GM19438 (cell line): ENCODE measurements around the gene TPCN2.

Experiments used
- ATAC-seq: cut with Tn5 transposase; IDR thresholded peaks from one replicate; pipeline ENCODE4 v1.9.1; 2021; ENCODE audit warnings: low read depth; ENCODE audit not compliant: unreplicated experiment

TPCN2 gene

GRCh38 chr11:69010361-69010891, 38.3 kb upstream of the TPCN2 start:
- ATAC-seq, result no peak

GRCh38 chr11:69010964-69011623, 37.6 kb upstream of the TPCN2 start:
- ATAC-seq, result no peak

- no peak for ATAC-seq
Measured at GRCh38 chr11:69011624-69012091, 37.1 kb upstream of the TPCN2 start.

GRCh38 chr11:69012092-69013008, 36.4 kb upstream of the TPCN2 start:
- no peak for ATAC-seq

- no peak for ATAC-seq
Measured at GRCh38 chr11:69013009-69013951, 35.5 kb upstream of the TPCN2 start, which contains the start of gene MRGPRF. TSS of gene MRGPRF (minus strand) at chr11:69013246. CDS start at chr11:69009901, 3,345 bp downstream.

- ATAC-seq, result no peak
Measured at GRCh38 chr11:69014084-69014851, 34.5 kb upstream of the TPCN2 start.

GRCh38 chr11:69014898-69015549, 33.7 kb upstream of the TPCN2 start:
- no peak for ATAC-seq

GRCh38 chr11:69017951-69018350, 30.8 kb upstream of the TPCN2 start:
- ATAC-seq, result no peak

- no peak for ATAC-seq
Measured at GRCh38 chr11:69018924-69019323, 29.8 kb upstream of the TPCN2 start.

- no peak for ATAC-seq
Measured at GRCh38 chr11:69022260-69022659, 26.5 kb upstream of the TPCN2 start.

- no peak for ATAC-seq
Measured at GRCh38 chr11:69024509-69024908, 24.2 kb upstream of the TPCN2 start.

GRCh38 chr11:69027704-69028372, 20.9 kb upstream of the TPCN2 start:
- no peak for ATAC-seq

- ATAC-seq, result no peak
Measured at GRCh38 chr11:69030301-69030700, 18.4 kb upstream of the TPCN2 start.

GRCh38 chr11:69032833-69033232, 15.9 kb upstream of the TPCN2 start:
- ATAC-seq, result no peak

- ATAC-seq, result no peak
Measured at GRCh38 chr11:69033431-69033830, 15.3 kb upstream of the TPCN2 start.

GRCh38 chr11:69034123-69034867, 14.4 kb upstream of the TPCN2 start:
- no peak for ATAC-seq

GRCh38 chr11:69035150-69035945, 13.4 kb upstream of the TPCN2 start:
- no peak for ATAC-seq
